Measurements from ENCODE around the gene RAB8B. TPM values are rescaled to one million over a fixed set of nuclear protein-coding genes. Genes with fewer than 3 reads are reported as not detected.

Gene RAB8B
- polyA plus RNA-seq, 3 donors, result 22.0 to 77.3 (median 58.9) TPM

DNA sequence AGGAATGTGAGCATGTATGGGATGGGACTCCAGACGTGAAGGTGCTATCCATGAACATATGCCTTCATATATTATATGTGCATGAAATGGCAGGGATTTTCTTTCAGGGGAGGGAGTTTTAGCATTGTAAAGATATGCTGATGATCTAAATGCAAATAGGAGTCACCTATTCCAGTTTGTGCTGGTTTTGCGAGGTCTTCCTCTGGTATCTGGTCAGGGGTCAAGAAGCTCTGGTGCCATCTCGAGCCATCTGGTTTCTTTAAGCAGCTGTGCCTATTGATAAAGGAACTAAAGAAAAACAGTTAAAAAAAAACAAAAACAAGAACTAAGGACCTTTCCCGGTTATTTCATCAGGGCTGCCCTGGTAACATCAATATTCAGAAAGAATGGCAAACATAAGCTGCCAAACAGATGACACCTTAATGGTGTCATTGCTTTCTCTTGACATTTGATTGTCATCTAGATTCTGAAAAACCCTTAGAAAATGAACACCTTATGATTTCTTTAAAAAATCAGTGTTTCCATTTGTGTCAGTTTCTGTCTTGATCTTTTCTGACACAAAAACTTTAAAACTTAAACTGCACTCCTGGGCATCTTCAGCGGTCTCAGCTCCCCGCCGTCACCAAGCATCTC, 110.7 kb downstream of the RAB8B start:
- Histone ChIP-seq H3K4me2 (replicated peaks; ENCODE audit: extremely low read depth, low read length, poor library complexity, severe bottlenecking) (no peak overlapping the region), H4K20me1 (ENCODE audit: insufficient read depth, low read length) (peaks cover 8% of the 10 kb centered on the region), H3K4me1 (ENCODE audit: control insufficient read depth in 1 of 2, insufficient read depth in 2 of 2, low read length in 2 of 2) (no peaks in the 10 kb centered on the region), H3K27ac (ENCODE audit: low read depth in 1 of 2, low read length in 2 of 2) (no peak overlapping the region), H3K9me3 (replicated peaks in 1 of 2; ENCODE audit: control insufficient read depth in 1 of 2, insufficient read depth in 1 of 2, low read length in 2 of 2) (no peaks in the 10 kb centered on the region), H3K4me3 (replicated peaks in 1 of 3; ENCODE audit: low read depth in 2 of 3, low read length in 3 of 3) (no peak overlapping the region), H3K79me2 (ENCODE audit: insufficient read depth, low read length) (no peaks in the 10 kb centered on the region), H2AFZ (ENCODE audit: insufficient read depth, low read depth, low read length, poor library complexity, severe bottlenecking) (no peak overlapping the region), H3K36me3 (replicated peaks in 1 of 2; ENCODE audit: control insufficient read depth in 1 of 2, insufficient read depth in 2 of 2, low read length in 2 of 2) (peaks cover 66 to 100% of the 10 kb centered on the region in 2 donors), H3K27me3 (ENCODE audit: control insufficient read depth in 2 of 2, insufficient read depth in 2 of 2, low read length in 2 of 2) (no peaks in the 10 kb centered on the region), H3K9ac (ENCODE audit: insufficient read depth, low read length, poor library complexity, severe bottlenecking) (no peak overlapping the region)
- no peak overlapping the region for H3K27ac Mint-ChIP-seq
- H3K4me1 Mint-ChIP-seq, result no peaks in the 10 kb centered on the region
- H3K36me3 Mint-ChIP-seq, result peaks cover 84 to 91% of the 10 kb centered on the region in 2 donors
- intact Hi-C loops (cut with micrococcal nuclease), result loop anchor here in 1 of 2 donors (10.0 kb wide), 2 partner anchors 95 to 295 kb away; partner anchors contain the start of gene FBXL22
- TF ChIP-seq, protein P1, sequence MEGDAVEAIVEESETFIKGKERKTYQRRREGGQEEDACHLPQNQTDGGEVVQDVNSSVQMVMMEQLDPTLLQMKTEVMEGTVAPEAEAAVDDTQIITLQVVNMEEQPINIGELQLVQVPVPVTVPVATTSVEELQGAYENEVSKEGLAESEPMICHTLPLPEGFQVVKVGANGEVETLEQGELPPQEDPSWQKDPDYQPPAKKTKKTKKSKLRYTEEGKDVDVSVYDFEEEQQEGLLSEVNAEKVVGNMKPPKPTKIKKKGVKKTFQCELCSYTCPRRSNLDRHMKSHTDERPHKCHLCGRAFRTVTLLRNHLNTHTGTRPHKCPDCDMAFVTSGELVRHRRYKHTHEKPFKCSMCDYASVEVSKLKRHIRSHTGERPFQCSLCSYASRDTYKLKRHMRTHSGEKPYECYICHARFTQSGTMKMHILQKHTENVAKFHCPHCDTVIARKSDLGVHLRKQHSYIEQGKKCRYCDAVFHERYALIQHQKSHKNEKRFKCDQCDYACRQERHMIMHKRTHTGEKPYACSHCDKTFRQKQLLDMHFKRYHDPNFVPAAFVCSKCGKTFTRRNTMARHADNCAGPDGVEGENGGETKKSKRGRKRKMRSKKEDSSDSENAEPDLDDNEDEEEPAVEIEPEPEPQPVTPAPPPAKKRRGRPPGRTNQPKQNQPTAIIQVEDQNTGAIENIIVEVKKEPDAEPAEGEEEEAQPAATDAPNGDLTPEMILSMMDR (IDR thresholded peaks at IDR 0.05), result no peak
- H3K4me3 Mint-ChIP-seq, result no peak overlapping the region
- no peak for DNase-seq
- WGBS (ENCODE audit: insufficient coverage), result 91% methylated on average over 4 of the region's 7 CpGs
- peaks cover 0 to 4% (median 0%) of the 10 kb centered on the region in 3 donors for H3K27me3 Mint-ChIP-seq (ENCODE audit: low read depth in 3 of 3)
- H3K9me3 Mint-ChIP-seq, result no peaks in the 10 kb centered on the region

DNA sequence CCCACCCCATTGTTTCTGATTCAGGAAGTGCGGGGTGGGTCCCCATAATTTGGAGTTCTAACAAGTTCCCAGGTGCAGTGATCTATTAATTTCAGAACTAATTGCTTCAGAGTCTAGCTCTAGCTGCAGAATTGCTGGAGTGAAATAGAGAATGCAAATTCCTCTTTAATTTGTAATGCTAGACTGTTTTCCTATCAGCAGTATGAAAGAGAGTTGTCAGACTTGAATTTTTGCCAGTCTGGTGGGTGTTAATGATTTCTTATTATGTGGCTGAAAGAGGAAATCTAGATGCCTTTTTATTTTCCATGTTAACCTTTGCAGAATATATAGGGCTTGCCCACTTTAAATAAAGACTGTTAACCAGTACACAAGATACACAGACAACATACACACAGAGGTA, 111.7 kb downstream of the RAB8B start:
- Histone ChIP-seq H3K79me2 (ENCODE audit: insufficient read depth, low read length) (no peaks in the 10 kb centered on the region), H3K36me3 (replicated peaks in 1 of 2; ENCODE audit: control insufficient read depth in 1 of 2, insufficient read depth in 2 of 2, low read length in 2 of 2) (peaks cover 74 to 100% of the 10 kb centered on the region in 2 donors), H3K4me1 (ENCODE audit: control insufficient read depth in 1 of 2, insufficient read depth in 2 of 2, low read length in 2 of 2) (no peaks in the 10 kb centered on the region), H3K9me3 (replicated peaks in 1 of 2; ENCODE audit: control insufficient read depth in 1 of 2, insufficient read depth in 1 of 2, low read length in 2 of 2) (no peaks in the 10 kb centered on the region), H3K4me3 (replicated peaks in 1 of 3; ENCODE audit: low read depth in 2 of 3, low read length in 3 of 3) (no peak overlapping the region), H4K20me1 (ENCODE audit: insufficient read depth, low read length) (peaks cover 4% of the 10 kb centered on the region), H3K27ac (ENCODE audit: low read depth in 1 of 2, low read length in 2 of 2) (no peak overlapping the region), H3K9ac (ENCODE audit: insufficient read depth, low read length, poor library complexity, severe bottlenecking) (no peak overlapping the region), H2AFZ (ENCODE audit: insufficient read depth, low read depth, low read length, poor library complexity, severe bottlenecking) (no peak overlapping the region), H3K4me2 (replicated peaks; ENCODE audit: extremely low read depth, low read length, poor library complexity, severe bottlenecking) (no peak overlapping the region), H3K27me3 (ENCODE audit: control insufficient read depth in 2 of 2, insufficient read depth in 2 of 2, low read length in 2 of 2) (no peaks in the 10 kb centered on the region)
- intact Hi-C loops (cut with micrococcal nuclease), result no loop called here
- Mint-ChIP-seq H3K36me3 (peaks cover 87 to 90% of the 10 kb centered on the region in 2 donors), H3K4me3 (no peak overlapping the region), H3K27ac (no peak overlapping the region), H3K4me1 (no peaks in the 10 kb centered on the region), H3K9me3 (no peaks in the 10 kb centered on the region), H3K27me3 (ENCODE audit: low read depth in 3 of 3) (peaks cover 0 to 4% (median 0%) of the 10 kb centered on the region in 3 donors)
- TF ChIP-seq, protein P1 (IDR thresholded peaks at IDR 0.05), result no peak
- DNase-seq, result no peak
- no CpG with 5 or more reads among the region's 1 CpG for whole genome bisulfite sequencing (ENCODE audit: insufficient coverage)
